HEK293T (cell line): ENCODE results near the gene MAGED2.

Experiments
- ARNT ChIP-seq: fragments of 450-650 bp; IDR thresholded peaks from 2 replicates; pipeline ENCODE4 v1.6.1; 2017; ENCODE audit warnings: mild to moderate bottlenecking
- HDGF ChIP-seq: fragments of 450-650 bp; IDR thresholded peaks from 2 replicates; pipeline ENCODE4 v1.6.1; 2017; ENCODE audit warnings: antibody characterized with exemption, borderline replicate concordance
- NFRKB ChIP-seq: fragments of 450-650 bp; IDR thresholded peaks from 2 replicates; pipeline ENCODE4 v1.6.1; 2016; ENCODE audit warnings: mild to moderate bottlenecking, moderate library complexity

GRCh38 chrX:54812306-54812705 is 4.8 kb downstream of the MAGED2 start:
- TF ChIP-seq ARNT: no peak
- no peak for TF ChIP-seq NFRKB
- TF ChIP-seq HDGF: no peak
